Heart right ventricle (tissue), 16 donors: Measurements from ENCODE around the gene SERPINB10. TPM values are rescaled to one million over a fixed set of nuclear protein-coding genes. Genes with fewer than 3 reads are reported as not detected.

Experiments used
- ATAC-seq, 8 donors: fragments of 200-7000 bp; cut with Tn5 transposase; one replicate each; pipeline ENCODE4 v1.9.1; 2020; ENCODE audit warnings: mild to moderate bottlenecking in 8 of 8, moderate library complexity in 8 of 8, moderate number of reproducible peaks in 1 of 8
- DNase-seq, 2 donors: peaks; one replicate each; pipeline ENCODE4 v3.0.0-alpha.2; 2020
- H3K27ac ChIP-seq, 10 donors: fragments of 200-600 bp; sonication (generic) in 2 of 10; one replicate each; pipeline versions ENCODE4 v1.5.0 to v1.8.0; 2020 to 2022; ENCODE audit warnings: mild to moderate bottlenecking in 3 of 10
- H3K27me3 ChIP-seq, 7 donors: fragments of 200-600 bp; one replicate each; pipeline ENCODE4 v1.8.0; 2021 to 2022; ENCODE audit warnings: mild to moderate bottlenecking in 2 of 7
- H3K36me3 ChIP-seq, 9 donors: fragments of 200-600 bp; sonication (generic) in 1 of 9; one replicate each; pipeline versions ENCODE4 v1.5.0 to v1.8.0; 2020 to 2022; ENCODE audit warnings: mild to moderate bottlenecking in 2 of 9
- H3K4me1 ChIP-seq, 9 donors: fragments of 200-600 bp; sonication (generic) in 1 of 9; one replicate each; pipeline versions ENCODE4 v1.5.0 to v1.8.0; 2020 to 2022; ENCODE audit warnings: mild to moderate bottlenecking in 4 of 9
- H3K4me3 ChIP-seq, 10 donors: fragments of 200-600 bp; sonication (generic) in 2 of 10; one replicate each; pipeline versions ENCODE4 v1.5.0 to v1.8.0; 2020 to 2022; ENCODE audit warnings: mild to moderate bottlenecking in 7 of 10, moderate library complexity in 2 of 10
- H3K9me3 ChIP-seq, 11 donors: fragments of 200-600 bp in 10 of 11; sonication (generic) in 2 of 11; one replicate each; pipeline versions ENCODE4 v1.5.0 to v1.8.0; 2013 to 2022; ENCODE audit warnings: mild to moderate bottlenecking in 2 of 11, control low read depth in 1 of 11, moderate library complexity in 1 of 11
- WGBS, 2 donors: extraction: QIAGEN DNeasy Blood & Tissue Kit; methylation state at CpG; one replicate each; pipeline ENCODE4 v1.1.7; 2013; ENCODE audit warnings: inconsistent platforms in 1 of 2; 5-methylcytosine and 5-hydroxymethylcytosine counted together
- intact Hi-C, 10 donors: fragments of 100-400 bp; cut with DNase I; formaldehyde crosslinking; loops; one replicate each; pipeline versions ENCODE4 v1.11.1 to v1.14.2; 2022
- polyA plus RNA-seq, 2 donors: library from polyadenylated mRNA; stranded (reverse); fragments of 200-250 nt; gene quantifications; one replicate each; pipeline ENCODE4 v1.2.3, GENCODE V29; 2013
- total RNA-seq, 10 donors: library from RNA; stranded (reverse); fragmentation: NEBNext Ultra II Directional in 3 of 10; extraction: Animal tissue kit (Norgen Biotek cat#: 25700) in 3 of 10; gene quantifications; one replicate each; pipeline versions ENCODE4 v1.2.1 to v1.2.4, GENCODE V29; 2021 to 2023
- TF ChIP-seq, protein P1 (sequence below), 9 donors: fragments of 200-600 bp; sonication (generic) in 2 of 9; IDR thresholded peaks; one replicate each; pipeline versions ENCODE4 v1.5.0 to v1.8.0; 2021 to 2022; ENCODE audit warnings: antibody characterized with exemption in 9 of 9, mild to moderate bottlenecking in 5 of 9, moderate library complexity in 1 of 9
- donor health status: Arrhythmogenic right ventricular cardiomyopathy.
- donor health status: ischemic (EF 13 %, LVEDD 7.1; RV severe dilation, severe dysfunction).
- donor health status: healthy with polysubstance abuse.
- donor health status: DM: no; HTN: yes; CAD: no.
- donor health status: DM: no; HTN: no; CAD: no.
- donor health status: ischemic (EF 25% LVEDD 6.9; RV normal size, moderate dysfunction).
- donor health status: ischemic (EF 25% LVEDD 5.7; RV mildly dilated, moderate dysfunction).
- donor health status: healthy.
- donor health status: DM: yes; HTN: yes; CAD: no.
- donor health status: Ischemic cardiomyopathy.
- donor health status: ischemic (EF 35%, LVEDD 5.7; RV mildly dilated, moderate dysfunction).
- donor health status: nonischemic (EF 11% LVEDD 7.7; RV severe dilation, severe dysfunction).
- donor health status: DM: yes; HTN: yes; CAD: no.
- donor health status: PGD.
- donor health status: ischemic (EF 29% LVEDD 5.4; RV normal size, mild dysfunction).
- donor health status: nonischemic (EF 23%, LVEDD 6.1; RV moderate dilation, normal function).

SERPINB10 gene
- total and polyA plus RNA-seq, 12 donors: not detected

DNA sequence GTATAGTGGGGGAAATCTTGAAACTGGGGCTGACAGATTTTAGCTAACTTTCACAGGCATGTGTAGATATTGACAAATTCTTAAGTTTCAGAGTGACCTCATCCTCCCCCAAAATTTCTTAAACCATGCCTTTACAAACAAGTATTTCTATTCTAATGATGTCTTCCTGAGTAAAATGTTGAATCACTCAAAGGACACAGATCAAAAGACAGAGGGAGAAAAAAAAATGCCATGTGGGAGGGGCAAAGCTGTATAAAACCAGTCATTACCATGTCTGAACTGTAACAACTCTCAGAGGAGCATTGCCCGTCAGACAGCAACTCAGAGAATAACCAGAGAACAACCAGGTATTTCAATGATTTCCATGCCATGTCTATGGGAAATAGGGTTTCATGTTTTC is 20.3 kb upstream of the SERPINB10 start, which contains the start of gene SERPINB2:
Gene SERPINB2, plus strand, starts transcription at position 282 of the 400 bp plus-strand sequence. CDS start 3,740 bp downstream, outside the sequence.
- H3K9me3 ChIP-seq: no peaks in the 10 kb centered on the region
- TF ChIP-seq, protein P1, sequence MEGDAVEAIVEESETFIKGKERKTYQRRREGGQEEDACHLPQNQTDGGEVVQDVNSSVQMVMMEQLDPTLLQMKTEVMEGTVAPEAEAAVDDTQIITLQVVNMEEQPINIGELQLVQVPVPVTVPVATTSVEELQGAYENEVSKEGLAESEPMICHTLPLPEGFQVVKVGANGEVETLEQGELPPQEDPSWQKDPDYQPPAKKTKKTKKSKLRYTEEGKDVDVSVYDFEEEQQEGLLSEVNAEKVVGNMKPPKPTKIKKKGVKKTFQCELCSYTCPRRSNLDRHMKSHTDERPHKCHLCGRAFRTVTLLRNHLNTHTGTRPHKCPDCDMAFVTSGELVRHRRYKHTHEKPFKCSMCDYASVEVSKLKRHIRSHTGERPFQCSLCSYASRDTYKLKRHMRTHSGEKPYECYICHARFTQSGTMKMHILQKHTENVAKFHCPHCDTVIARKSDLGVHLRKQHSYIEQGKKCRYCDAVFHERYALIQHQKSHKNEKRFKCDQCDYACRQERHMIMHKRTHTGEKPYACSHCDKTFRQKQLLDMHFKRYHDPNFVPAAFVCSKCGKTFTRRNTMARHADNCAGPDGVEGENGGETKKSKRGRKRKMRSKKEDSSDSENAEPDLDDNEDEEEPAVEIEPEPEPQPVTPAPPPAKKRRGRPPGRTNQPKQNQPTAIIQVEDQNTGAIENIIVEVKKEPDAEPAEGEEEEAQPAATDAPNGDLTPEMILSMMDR (IDR thresholded peaks at IDR 0.05): no peak
- H3K4me3 ChIP-seq: no peak within 1 kb of the TSS
- no peaks in the 10 kb centered on the region for H3K36me3 ChIP-seq
- peaks cover 0 to 26% (median 6%) of the 10 kb centered on the region in 9 donors for H3K4me1 ChIP-seq
- intact Hi-C loops: no loop called here
- ATAC-seq (no peak), DNase-seq (no peak)
- no peak within 1 kb of the TSS for H3K27ac ChIP-seq
- WGBS, 2 donors: 69 to 72% methylated on average over 1 of the region's 1 CpG
- H3K27me3 ChIP-seq: no peaks in the 10 kb centered on the region

DNA sequence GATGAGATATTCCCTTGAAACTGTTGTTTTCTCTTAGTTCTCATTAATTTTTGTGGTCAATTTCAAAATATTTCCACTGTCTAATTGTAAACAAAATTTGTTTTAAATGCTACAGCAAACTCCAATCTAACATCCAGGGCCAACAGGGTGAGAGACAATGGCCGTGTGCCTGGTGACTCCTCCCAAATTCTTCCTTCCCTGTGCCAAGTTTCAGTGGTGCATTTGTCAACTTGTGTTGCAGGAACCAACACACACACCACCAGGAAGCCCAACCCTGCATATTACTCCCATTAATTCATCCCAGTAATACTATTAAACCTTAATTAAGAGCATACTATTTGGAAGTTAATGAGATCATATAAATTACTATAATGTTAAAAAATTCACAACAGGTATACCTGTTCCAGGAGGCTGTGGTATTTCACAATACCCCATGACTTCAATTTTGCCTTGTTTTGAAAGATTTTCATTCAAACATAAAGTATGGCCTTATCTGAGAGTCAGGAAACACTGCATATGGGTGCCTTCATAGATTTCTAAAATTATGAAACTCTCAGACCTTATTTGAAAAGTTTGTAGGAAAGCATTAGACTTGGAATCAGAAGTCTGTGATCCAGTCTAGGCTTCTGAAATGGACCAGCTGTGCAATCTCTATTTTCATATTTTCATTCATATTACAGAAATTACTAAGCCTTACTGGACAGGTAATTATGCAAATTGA is 19.1 kb upstream of the SERPINB10 start:
- H3K9me3 ChIP-seq: no peaks in the 10 kb centered on the region
- TF ChIP-seq, protein P1 (IDR thresholded peaks at IDR 0.05): no peak
- no peak overlapping the region for H3K27ac ChIP-seq
- WGBS, 2 donors: 9 to 12% methylated on average over 1 of the region's 1 CpG
- peaks cover 0 to 31% (median 0%) of the 10 kb centered on the region in 9 donors for H3K4me1 ChIP-seq
- no peaks in the 10 kb centered on the region for H3K27me3 ChIP-seq
- intact Hi-C loops: no loop called here
- ATAC-seq (no peak), DNase-seq (no peak)
- no peaks in the 10 kb centered on the region for H3K36me3 ChIP-seq
- no peak overlapping the region for H3K4me3 ChIP-seq

DNA sequence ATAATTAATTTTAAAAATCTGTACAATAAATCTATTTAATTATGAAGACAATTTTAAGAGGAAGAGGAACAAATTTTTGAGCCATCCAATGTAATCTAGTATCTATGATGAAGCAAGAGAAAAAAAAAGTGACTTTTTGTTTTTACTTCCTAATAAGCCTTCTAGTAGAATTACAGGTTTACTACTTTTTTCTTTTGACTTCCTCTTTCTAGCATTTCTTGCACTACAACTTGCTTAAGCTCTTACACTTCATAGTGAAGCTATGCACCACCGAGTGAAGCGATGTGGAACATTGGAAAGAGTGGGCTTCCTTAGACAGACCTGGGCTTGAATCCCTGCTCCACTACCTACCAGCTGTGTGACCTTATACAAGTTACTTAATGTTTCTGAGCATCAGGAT is 18.1 kb upstream of the SERPINB10 start:
- 86 to 90% methylated on average over 2 of the region's 2 CpGs for WGBS, 2 donors
- Histone ChIP-seq H3K27ac (no peak overlapping the region), H3K4me1 (peaks cover 0 to 35% (median 0%) of the 10 kb centered on the region in 9 donors), H3K4me3 (no peak overlapping the region), H3K36me3 (no peaks in the 10 kb centered on the region), H3K9me3 (no peaks in the 10 kb centered on the region), H3K27me3 (peaks cover 0 to 3% (median 0%) of the 10 kb centered on the region in 7 donors)
- TF ChIP-seq, protein P1 (IDR thresholded peaks at IDR 0.05): no peak
- DNase-seq (no peak), ATAC-seq (no peak)
- intact Hi-C loops: no loop called here

DNA sequence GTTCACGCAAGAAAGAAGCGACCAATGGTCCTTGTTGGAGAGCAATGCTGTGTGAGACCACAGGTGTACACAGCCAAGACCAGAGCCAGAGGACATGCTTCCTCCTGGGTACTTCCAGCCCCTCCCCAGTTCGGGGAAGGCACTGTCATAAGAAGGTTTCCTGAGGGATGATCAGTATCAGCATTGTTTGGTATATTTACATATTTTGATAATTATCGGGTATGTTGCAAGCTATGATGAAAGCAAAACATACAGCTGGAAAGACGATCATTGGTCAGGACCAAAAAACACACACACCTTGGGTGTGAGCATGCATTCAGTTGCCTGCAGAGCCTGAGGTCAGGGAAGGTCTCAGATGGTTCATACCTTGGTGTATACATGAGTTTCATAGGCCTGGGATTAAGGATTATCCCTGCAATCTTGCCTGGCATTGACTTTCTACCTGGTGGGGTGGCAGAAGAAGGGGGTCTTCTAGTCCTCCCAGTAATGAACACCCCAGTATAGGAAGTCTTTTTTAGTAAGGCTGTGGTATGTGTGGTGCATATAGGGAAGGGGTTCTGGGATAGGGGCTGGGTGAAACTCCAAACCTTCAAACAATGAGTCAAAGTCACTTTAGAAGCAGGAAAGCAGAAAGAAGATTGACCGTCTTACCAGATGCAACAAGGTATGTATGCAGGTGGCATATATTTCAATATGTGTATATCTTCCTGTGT is 17.4 kb upstream of the SERPINB10 start:
- H3K36me3 ChIP-seq: no peaks in the 10 kb centered on the region
- WGBS, 2 donors: 81 to 84% methylated on average over 6 of the region's 6 CpGs
- no peak for ATAC-seq
- H3K4me1 ChIP-seq: peaks cover 0 to 36% (median 0%) of the 10 kb centered on the region in 9 donors
- H3K4me3 ChIP-seq: no peak overlapping the region
- H3K9me3 ChIP-seq: no peaks in the 10 kb centered on the region
- TF ChIP-seq, protein P1 (IDR thresholded peaks at IDR 0.05): no peak
- peaks cover 0 to 3% (median 0%) of the 10 kb centered on the region in 7 donors for H3K27me3 ChIP-seq
- intact Hi-C loops: no loop called here
- H3K27ac ChIP-seq: no peak overlapping the region
- DNase-seq: no peak
